Measurements from ENCODE around the gene NBEAL2. TPM values are rescaled to one million over a fixed set of nuclear protein-coding genes. Genes with fewer than 3 reads are reported as not detected.

Gene NBEAL2
- total and polyA plus RNA-seq, 2 donors (not counting 1 experiment from before 2014, with no cell fraction given) = 1.5 to 4.5 TPM

DNA sequence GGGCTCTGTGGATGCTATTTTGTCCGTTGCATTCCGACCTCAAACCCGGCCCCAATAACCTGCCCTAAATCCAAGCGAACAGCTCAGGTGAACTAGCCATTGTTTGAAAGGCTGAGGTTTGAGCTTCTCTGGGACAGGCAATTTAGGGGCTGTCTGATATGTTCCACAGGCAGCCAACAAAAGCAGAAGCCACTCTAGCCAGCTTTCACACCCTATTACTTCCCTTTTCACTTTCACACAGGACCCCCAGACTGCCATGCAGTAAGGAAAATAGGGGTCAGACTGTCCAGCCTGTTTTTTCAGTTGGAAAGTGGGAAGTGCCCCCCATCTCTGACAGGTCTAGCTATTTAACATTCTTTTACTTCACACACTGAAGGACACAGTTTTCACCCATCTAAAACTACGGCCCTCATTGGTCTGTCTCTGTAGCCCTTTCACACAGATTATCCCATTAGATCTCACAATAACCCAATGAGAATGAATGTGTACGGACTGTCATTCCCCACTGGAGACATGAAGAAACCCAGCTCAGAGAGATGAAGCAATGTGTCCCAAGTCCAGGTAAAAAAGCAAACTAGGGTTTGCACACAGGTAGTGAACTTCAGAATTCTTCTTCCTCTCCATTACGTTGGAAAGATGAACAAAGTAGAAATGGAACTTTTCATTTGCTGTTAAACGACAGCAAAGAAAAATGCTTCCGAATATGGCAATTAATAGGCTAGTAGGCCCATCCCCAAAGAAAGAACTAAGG lies 4.9 kb upstream of the NBEAL2 start:
- H4K20me1 ChIP-seq (ENCODE audit: control insufficient read depth, extremely low read depth, insufficient read depth, low read length) = no peaks in the 10 kb centered on the region
- H3K9me3 ChIP-seq (ENCODE audit: control insufficient read depth, insufficient read depth, low read depth, low read length) = no peaks in the 10 kb centered on the region
- H3K4me2 ChIP-seq (ENCODE audit: extremely low read depth, insufficient read depth, low read length) = peak overlapping the region; percentile 23
- H3K4me1 ChIP-seq (ENCODE audit: control insufficient read depth, extremely low read depth, insufficient read depth, low read length) = peaks cover 9% of the 10 kb centered on the region
- peak overlapping the region in 1 of 4 experiments; percentile 94 for H3K4me3 ChIP-seq (replicated peaks in 1 of 4; ENCODE audit: control extremely low read depth in 1 of 4, insufficient read depth in 1 of 4, low read depth in 3 of 4, low read length in 4 of 4)
- no peak overlapping the region for H3K9ac ChIP-seq (ENCODE audit: insufficient read depth, low read length)
- H3K27ac ChIP-seq (ENCODE audit: insufficient read depth, low read length) = no peak overlapping the region
- peaks cover 63% of the 10 kb centered on the region for H3K79me2 ChIP-seq (ENCODE audit: control insufficient read depth, insufficient read depth, low read length)
- no peaks in the 10 kb centered on the region for H3K27me3 ChIP-seq (ENCODE audit: control insufficient read depth, insufficient read depth, low read length)
- DNase-seq (ENCODE audit: low read depth in 2 of 2) = no peak
- TF ChIP-seq CTCF (conservative IDR thresholded peaks at IDR 0.05 in 1 of 2, IDR thresholded peaks at IDR 0.05 in 1 of 2; ENCODE audit: low read depth in 1 of 2, low read length in 2 of 2) (no peak), EZH2 (IDR thresholded peaks at IDR 0.05; ENCODE audit: low read length, missing control alignments) (no peak)
- H3K36me3 ChIP-seq (ENCODE audit: control insufficient read depth, insufficient read depth, low read length) = no peaks in the 10 kb centered on the region
- H2AFZ ChIP-seq (ENCODE audit: low read length) = no peak overlapping the region

DNA sequence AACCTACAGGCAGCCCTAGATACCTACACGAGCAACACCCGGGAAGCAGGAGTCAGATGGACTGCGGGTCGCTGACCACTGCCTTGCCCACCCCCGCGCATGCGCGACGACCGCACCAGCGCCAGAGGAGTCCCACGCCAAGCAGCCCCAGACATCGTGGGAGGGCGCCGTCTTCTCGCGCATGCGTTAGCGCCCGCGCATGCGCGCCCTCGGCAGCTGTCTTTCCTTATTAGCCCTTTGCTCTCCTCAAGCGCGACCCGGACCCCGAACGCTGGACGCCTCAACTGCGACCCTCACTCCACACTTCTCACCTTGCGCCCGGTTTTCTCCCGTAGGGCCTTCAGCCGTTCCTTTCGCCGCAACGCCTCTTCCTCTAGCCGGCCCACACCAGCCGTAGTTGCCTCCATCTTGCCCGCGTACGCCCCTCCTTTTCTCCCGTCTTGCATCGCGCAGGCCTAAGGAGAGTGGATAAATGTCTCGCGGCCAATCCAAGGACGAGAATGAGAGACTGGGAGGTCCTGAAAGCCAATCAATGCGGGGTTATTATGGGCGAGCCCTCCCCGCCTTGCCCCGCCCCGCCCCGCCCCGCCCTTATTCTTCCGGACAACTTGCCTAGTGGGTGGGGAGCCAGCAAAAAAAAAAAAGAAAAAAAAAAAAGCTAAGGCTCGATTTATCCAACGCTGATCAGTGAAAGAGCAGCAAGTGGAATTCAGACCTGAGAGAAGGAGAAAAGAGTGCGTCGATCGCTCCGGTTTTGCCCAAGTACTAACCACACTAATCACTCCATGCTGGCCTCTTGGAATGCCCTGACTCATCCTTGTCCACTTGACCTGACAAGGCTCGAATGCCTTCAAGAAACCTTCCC lies 2.9 kb upstream of the NBEAL2 start, which contains the start of gene CCDC12:
Gene CCDC12, minus strand, starts transcription at position 420 of the 865 bp plus-strand sequence. Its CDS starts 13 bp downstream, at position 407.
- Histone ChIP-seq H2AFZ (ENCODE audit: low read length) (peak within 1 kb of the TSS; percentile 99), H3K4me3 (replicated peaks in 1 of 4; ENCODE audit: control extremely low read depth in 1 of 4, insufficient read depth in 1 of 4, low read depth in 3 of 4, low read length in 4 of 4) (peak within 1 kb of the TSS; percentile 93 to 98 (median 96)), H4K20me1 (ENCODE audit: control insufficient read depth, extremely low read depth, insufficient read depth, low read length) (no peaks in the 10 kb centered on the region), H3K27me3 (ENCODE audit: control insufficient read depth, insufficient read depth, low read length) (no peaks in the 10 kb centered on the region), H3K27ac (ENCODE audit: insufficient read depth, low read length) (peak within 1 kb of the TSS; percentile 99), H3K9ac (ENCODE audit: insufficient read depth, low read length) (peak within 1 kb of the TSS; percentile 99), H3K79me2 (ENCODE audit: control insufficient read depth, insufficient read depth, low read length) (peaks cover 44% of the 10 kb centered on the region), H3K4me2 (ENCODE audit: extremely low read depth, insufficient read depth, low read length) (peak within 1 kb of the TSS; percentile 40), H3K36me3 (ENCODE audit: control insufficient read depth, insufficient read depth, low read length) (no peaks in the 10 kb centered on the region), H3K9me3 (ENCODE audit: control insufficient read depth, insufficient read depth, low read depth, low read length) (no peaks in the 10 kb centered on the region), H3K4me1 (ENCODE audit: control insufficient read depth, extremely low read depth, insufficient read depth, low read length) (peaks cover 7% of the 10 kb centered on the region)
- TF ChIP-seq CTCF (conservative IDR thresholded peaks at IDR 0.05 in 1 of 2, IDR thresholded peaks at IDR 0.05 in 1 of 2; ENCODE audit: low read depth in 1 of 2, low read length in 2 of 2) (no peak), EZH2 (IDR thresholded peaks at IDR 0.05; ENCODE audit: low read length, missing control alignments) (no peak)
- peak; percentile 99 for DNase-seq (ENCODE audit: low read depth in 2 of 2)

GRCh38 chr3:46977811-46978195 lies 1.7 kb upstream of the NBEAL2 start:
- H3K27ac ChIP-seq (ENCODE audit: insufficient read depth, low read length) = peak overlapping the region; percentile 65
- TF ChIP-seq CTCF (conservative IDR thresholded peaks at IDR 0.05 in 1 of 2, IDR thresholded peaks at IDR 0.05 in 1 of 2; ENCODE audit: low read depth in 1 of 2, low read length in 2 of 2) = no peak
- TF ChIP-seq EZH2 (IDR thresholded peaks at IDR 0.05; ENCODE audit: low read length, missing control alignments) = no peak
- no peaks in the 10 kb centered on the region for H4K20me1 ChIP-seq (ENCODE audit: control insufficient read depth, extremely low read depth, insufficient read depth, low read length)
- H3K27me3 ChIP-seq (ENCODE audit: control insufficient read depth, insufficient read depth, low read length) = no peaks in the 10 kb centered on the region
- no peak overlapping the region for H2AFZ ChIP-seq (ENCODE audit: low read length)
- DNase-seq (ENCODE audit: low read depth in 2 of 2) = no peak
- no peaks in the 10 kb centered on the region for H3K9me3 ChIP-seq (ENCODE audit: control insufficient read depth, insufficient read depth, low read depth, low read length)
- no peaks in the 10 kb centered on the region for H3K36me3 ChIP-seq (ENCODE audit: control insufficient read depth, insufficient read depth, low read length)
- H3K4me2 ChIP-seq (ENCODE audit: extremely low read depth, insufficient read depth, low read length) = no peak overlapping the region
- H3K4me1 ChIP-seq (ENCODE audit: control insufficient read depth, extremely low read depth, insufficient read depth, low read length) = peaks cover 7% of the 10 kb centered on the region
- no peak overlapping the region for H3K9ac ChIP-seq (ENCODE audit: insufficient read depth, low read length)
- no peak overlapping the region for H3K4me3 ChIP-seq (replicated peaks in 1 of 4; ENCODE audit: control extremely low read depth in 1 of 4, insufficient read depth in 1 of 4, low read depth in 3 of 4, low read length in 4 of 4)
- H3K79me2 ChIP-seq (ENCODE audit: control insufficient read depth, insufficient read depth, low read length) = peaks cover 32% of the 10 kb centered on the region

Measured in fibroblast of lung (primary cell).